SK-N-SH treated with all-trans-retinoic acid at 6 μM for 48 hours (cell line): Measurements from ENCODE around the gene SLC13A3.

ENCODE experiments used
- ARNTL ChIP-seq: fragments of 450-650 bp; formaldehyde crosslinking; IDR thresholded peaks from 2 replicates; pipeline ENCODE4 v1.5.0; 2020; ENCODE audit warnings: low read depth, mild to moderate bottlenecking, moderate library complexity, borderline replicate concordance
- BACH2 ChIP-seq: fragments of 250-450 bp; sonication (Bioruptor Pico); IDR thresholded peaks from 2 replicates; pipeline ENCODE4 v1.9.0; 2021; ENCODE audit warnings: mild to moderate bottlenecking, borderline replicate concordance
- CREB5 ChIP-seq: fragments of 250-450 bp; sonication (Bioruptor Pico); IDR thresholded peaks from 2 replicates; pipeline ENCODE4 v1.5.1; 2020; ENCODE audit warnings: low read depth, mild to moderate bottlenecking, moderate library complexity
- CSDC2 ChIP-seq: fragments of 250-450 bp; sonication (Bioruptor Pico); IDR thresholded peaks from 2 replicates; pipeline ENCODE4 v1.5.0; 2020; ENCODE audit warnings: mild to moderate bottlenecking, moderate library complexity
- OSR1 ChIP-seq: fragments of 250-450 bp; sonication (Bioruptor Pico); IDR thresholded peaks from 2 replicates; pipeline ENCODE4 v1.8.0; 2022; ENCODE audit warnings: moderate library complexity, mild to moderate bottlenecking, inconsistent platforms
- PATZ1 ChIP-seq: fragments of 250-450 bp; sonication (Bioruptor Pico); IDR thresholded peaks from 2 replicates; pipeline ENCODE4 v1.8.0; 2020; ENCODE audit warnings: mild to moderate bottlenecking, moderate library complexity, borderline replicate concordance
- RARB ChIP-seq: fragments of 250-450 bp; sonication (Bioruptor Pico); IDR thresholded peaks from 2 replicates; pipeline ENCODE4 v1.8.0; 2021; ENCODE audit warnings: mild to moderate bottlenecking, moderate library complexity
- SNAI2 ChIP-seq: fragments of 250-450 bp; sonication (Bioruptor Pico); IDR thresholded peaks from 2 replicates; pipeline ENCODE4 v1.5.0; 2020; ENCODE audit warnings: mild to moderate bottlenecking, moderate library complexity
- TOX ChIP-seq: fragments of 250-450 bp; sonication (Bioruptor Pico); IDR thresholded peaks from 2 replicates; pipeline ENCODE4 v1.8.0; 2021; ENCODE audit warnings: mild to moderate bottlenecking, moderate library complexity, borderline replicate concordance
- ZC3H10 ChIP-seq: fragments of 250-450 bp; sonication (Bioruptor Pico); IDR thresholded peaks from 2 replicates; pipeline ENCODE4 v1.5.1; 2021; ENCODE audit warnings: mild to moderate bottlenecking, moderate library complexity
- ZFP30 ChIP-seq: fragments of 450-650 bp; formaldehyde crosslinking; IDR thresholded peaks from 2 replicates; pipeline ENCODE4 v1.5.0; 2022; ENCODE audit warnings: mild to moderate bottlenecking, moderate library complexity
- ZNF565 ChIP-seq: fragments of 450-650 bp; formaldehyde crosslinking; conservative IDR thresholded peaks from 2 replicates; pipeline ENCODE4 v1.5.0; 2020; ENCODE audit warnings: low read depth, mild to moderate bottlenecking, moderate library complexity
- ZNF8 ChIP-seq: fragments of 450-650 bp; formaldehyde crosslinking; IDR thresholded peaks from 2 replicates; pipeline ENCODE4 v1.5.0; 2020; ENCODE audit warnings: mild to moderate bottlenecking, moderate library complexity

- TF ChIP-seq ZNF8 (CRISPR knock-in tag), result no peak
- no peak for TF ChIP-seq ZFP30 (CRISPR knock-in tag)
- TF ChIP-seq PATZ1 (CRISPR knock-in tag), result no peak
- TF ChIP-seq ZNF565 (CRISPR knock-in tag), result no peak
- TF ChIP-seq SNAI2, result no peak
- no peak for TF ChIP-seq CREB5 (CRISPR knock-in tag)
- TF ChIP-seq BACH2 (CRISPR knock-in tag), result no peak
- no peak for TF ChIP-seq CSDC2 (CRISPR knock-in tag)
- TF ChIP-seq RARB, result no peak
- TF ChIP-seq ZC3H10, result no peak
- no peak for TF ChIP-seq ARNTL (CRISPR knock-in tag)
- TF ChIP-seq TOX, result no peak
- TF ChIP-seq OSR1 (CRISPR knock-in tag), result no peak
These were observed 103.3 kb downstream of the SLC13A3 start for GRCh38 chr20:46547995-46548394.
